K562 (cell line): Measurements from ENCODE around the gene ZRANB3. TPM values are rescaled to one million over a fixed set of nuclear protein-coding genes. Genes with fewer than 3 reads are reported as not detected.

Source experiments
- ATAC-seq: fragments of 200-7000 bp; cut with Tn5 transposase; 3 replicates; pipeline ENCODE4 v1.9.1; 2020; ENCODE audit warnings: moderate library complexity
- BruUV-seq: library from RNA; stranded (reverse); fragments of 400-500 nt; replicated peaks from 2 replicates; lab custom pipeline; 2021; lab: Mats Ljungman, UMichigan
- CTCF ChIA-PET: fragments of 300-600 bp; formaldehyde crosslinking; extraction: SDS; loops from one replicate; lab custom pipeline; 2021; ENCODE audit warnings: low intra/inter-chr PET ratio; lab: Yijun Ruan, JAX
- POLR2A ChIA-PET: fragments of 300-600, 350-650 bp; sonication (Branson Sonifier 250); formaldehyde crosslinking; extraction: SDS; loops from one replicate; lab custom pipeline; 2021; ENCODE audit warnings: antibody characterized with exemption, inconsistent platforms; lab: Yijun Ruan, JAX
- DNase-seq, 4 experiments: peaks; one replicate each; pipeline versions ENCODE4 v3.0.0 to v3.0.0-alpha.2; 2011 to 2018; ENCODE audit warnings: low spot score in 3 of 4, mixed read lengths in 3 of 4; ENCODE audit errors: extremely low read depth in 1 of 4
- FAIRE-seq: peaks from 2 replicates; lab custom pipeline; 2011; peaks lifted over from hg19 to GRCh38; lab: Jason Lieb, UNC
- H2AFZ ChIP-seq: 2 replicates; pipeline ENCODE4 v1.6.0; 2011; ENCODE audit warnings: low read depth, low read length, control low read depth, inconsistent platforms
- H3K27ac ChIP-seq: fragments of 200-600 bp; 3 replicates; pipeline ENCODE4 v1.8.0; 2011; ENCODE audit warnings: low read depth, mild to moderate bottlenecking, control low read depth, inconsistent platforms, low read length, moderate library complexity, mixed read lengths; ENCODE audit errors: extremely low read depth
- H3K27me3 ChIP-seq, 2 experiments: fragments of 300-600 bp in 1 of 2; 2 replicates in 1 of 2; 3 replicates in 1 of 2; pipeline versions ENCODE4 v1.6.0 to v1.8.0; 2011; ENCODE audit warnings: inconsistent platforms in 2 of 2, low read length in 2 of 2, mild to moderate bottlenecking in 1 of 2, mixed read lengths in 1 of 2, moderate library complexity in 1 of 2; ENCODE audit not compliant: control insufficient read depth in 2 of 2, insufficient read depth in 2 of 2
- H3K36me3 ChIP-seq: fragments of 300-600 bp; 3 replicates; pipeline ENCODE4 v1.8.0; 2011; ENCODE audit warnings: mild to moderate bottlenecking, low read length, inconsistent platforms; ENCODE audit not compliant: control insufficient read depth, insufficient read depth
- H3K4me1 ChIP-seq, 2 experiments: fragments of 200-600 bp in 1 of 2; replicated peaks in 1 of 2; 2 replicates in 1 of 2; 3 replicates in 1 of 2; pipeline versions ENCODE4 v1.5.1 to v1.8.0; 2011; ENCODE audit warnings: inconsistent platforms in 2 of 2, low read length in 2 of 2, mild to moderate bottlenecking in 1 of 2, mixed read lengths in 1 of 2, moderate library complexity in 1 of 2; ENCODE audit not compliant: control insufficient read depth in 2 of 2, insufficient read depth in 2 of 2
- H3K4me2 ChIP-seq: 2 replicates; pipeline ENCODE4 v1.6.1; 2011; ENCODE audit warnings: low read length, control low read depth, inconsistent platforms, mixed read lengths; ENCODE audit not compliant: insufficient read depth
- H3K4me3 ChIP-seq: fragments of 200-600 bp; sonication (generic), shearing (Covaris generic); 2 replicates; pipeline ENCODE4 v1.5.1; 2016; ENCODE audit warnings: control low read depth, inconsistent platforms
- H3K79me2 ChIP-seq: fragments of 200-600 bp; 3 replicates; pipeline ENCODE4 v1.8.0; 2011; ENCODE audit warnings: low read length, inconsistent platforms; ENCODE audit not compliant: control insufficient read depth, insufficient read depth
- H3K9ac ChIP-seq, 2 experiments: 2 replicates each; pipeline versions ENCODE4 v1.6.0 to v1.6.1; 2011; ENCODE audit warnings: low read depth in 2 of 2, low read length in 2 of 2, control low read depth in 1 of 2, inconsistent platforms in 1 of 2, mild to moderate bottlenecking in 1 of 2, mixed read lengths in 1 of 2; ENCODE audit not compliant: insufficient read depth in 1 of 2
- H3K9me1 ChIP-seq: one replicate; pipeline ENCODE4 v1.6.0; 2011; ENCODE audit warnings: inconsistent platforms, mild to moderate bottlenecking, low read length, moderate library complexity; ENCODE audit not compliant: control insufficient read depth, insufficient read depth
- H3K9me3 ChIP-seq: replicated peaks from 2 replicates; pipeline ENCODE4 v1.5.1; 2011; ENCODE audit warnings: low read depth, low read length, inconsistent platforms; ENCODE audit not compliant: control insufficient read depth, insufficient read depth
- H4K20me1 ChIP-seq: replicated peaks from 2 replicates; pipeline ENCODE4 v1.6.1; 2011; ENCODE audit warnings: low read length, inconsistent platforms, mixed read lengths; ENCODE audit not compliant: control insufficient read depth, insufficient read depth
- CC2D1A ChIP-seq: fragments of 450-650 bp; IDR thresholded peaks from 2 replicates; pipeline ENCODE4 v1.6.1; 2017; ENCODE audit warnings: mild to moderate bottlenecking
- ERF ChIP-seq: fragments of 450-650 bp; formaldehyde crosslinking; IDR thresholded peaks from 2 replicates; pipeline ENCODE4 v1.4.0; 2020; ENCODE audit warnings: mild to moderate bottlenecking, mixed read lengths
- FOXA3 ChIP-seq, 2 experiments: fragments of 450-650 bp in 1 of 2; sonication (generic) in 1 of 2; formaldehyde crosslinking; IDR thresholded peaks in 1 of 2; conservative IDR thresholded peaks in 1 of 2; 2 replicates each; pipeline versions ENCODE4 v1.4.0 to v1.8.0; 2020 to 2022; ENCODE audit warnings: mild to moderate bottlenecking in 2 of 2, missing genetic modification reagents in 1 of 2
- MIER1 ChIP-seq: fragments of 450-650 bp; IDR thresholded peaks from 2 replicates; pipeline ENCODE4 v1.6.1; 2016; ENCODE audit warnings: antibody characterized with exemption, mild to moderate bottlenecking, low read depth
- NELFE ChIP-seq: IDR thresholded peaks from 2 replicates; pipeline ENCODE4 v1.6.1; 2011; ENCODE audit warnings: mild to moderate bottlenecking; ENCODE audit not compliant: insufficient read depth, insufficient read length
- PCBP2 ChIP-seq: fragments of 200-400 bp; formaldehyde crosslinking; IDR thresholded peaks from 2 replicates; pipeline ENCODE4 v1.6.1; 2018; ENCODE audit warnings: low read length, low read depth, mild to moderate bottlenecking, moderate library complexity; ENCODE audit not compliant: poor library complexity, severe bottlenecking
- PURB ChIP-seq: sonication (generic); formaldehyde crosslinking; IDR thresholded peaks from 2 replicates; pipeline ENCODE4 v1.9.0; 2021; ENCODE audit warnings: low read depth, mild to moderate bottlenecking, missing genetic modification reagents
- RBM34 ChIP-seq: fragments of 200-400 bp; formaldehyde crosslinking; IDR thresholded peaks from 2 replicates; pipeline ENCODE4 v1.6.1; 2018; ENCODE audit warnings: low read length, borderline replicate concordance; ENCODE audit not compliant: insufficient read depth
- SMAD2 ChIP-seq: fragments of 150-350 bp; IDR thresholded peaks from 2 replicates; pipeline ENCODE4 v1.6.1; 2014; ENCODE audit warnings: low read depth, mild to moderate bottlenecking, low read length
- TAL1 ChIP-seq: fragments of 450-650 bp; IDR thresholded peaks from 2 replicates; pipeline ENCODE4 v1.6.1; 2016; ENCODE audit warnings: mild to moderate bottlenecking
- ZFPM2 ChIP-seq: fragments of 250-450 bp; sonication (Bioruptor Pico); IDR thresholded peaks from 2 replicates; pipeline ENCODE4 v1.5.1; 2022; ENCODE audit warnings: mild to moderate bottlenecking
- ZNF143 ChIP-seq: sonication (generic); formaldehyde crosslinking; IDR thresholded peaks from 2 replicates; pipeline ENCODE4 v1.9.0; 2022; ENCODE audit warnings: mild to moderate bottlenecking, missing genetic modification reagents
- ZNF444 ChIP-seq: fragments of 250-450 bp; sonication (Bioruptor Pico); IDR thresholded peaks from 2 replicates; pipeline ENCODE4 v1.4.0; 2020; ENCODE audit warnings: mild to moderate bottlenecking, moderate library complexity
- WGBS: fragments of 100-300 bp; shearing (Covaris generic); methylation state at CpG from one replicate; pipeline ENCODE4 v1.1.6; 2016; ENCODE audit warnings: low coverage, mixed read lengths; ENCODE audit not compliant: insufficient coverage; ENCODE audit errors: missing lambda C conversion rate; 5-methylcytosine and 5-hydroxymethylcytosine counted together
- in situ Hi-C: fragments of 300-500 bp; cut with MboI; formaldehyde crosslinking; loops from 4 replicates; pipeline ENCODE4 v1.15.0; 2018; ENCODE audit warnings: inconsistent platforms, mixed read lengths
- intact Hi-C: fragments of 100-400 bp; cut with micrococcal nuclease; formaldehyde crosslinking; loops from 2 replicates; pipeline ENCODE4 v1.14.2; 2022
- polyA plus RNA-seq, 8 experiments: library from polyadenylated mRNA; depleted of rRNA in 4 of 8; stranded (reverse) in 5 of 8; unstranded in 3 of 8; fragments of >200 nt; fragmentation: Nextera tagmentation in 2 of 8; fragmentation: Illumina TruSeq in 1 of 8; extraction: Ambion mirVana in 2 of 8; extraction: Trizol in 1 of 8; gene quantifications; 2 replicates each; pipeline versions ENCODE4 v1.2.1 to v1.2.3, GENCODE V29; 2011 to 2014; ENCODE audit warnings: inconsistent platforms in 1 of 8, missing spikeins in 1 of 8
- total RNA-seq, 7 experiments: library from RNA; depleted of rRNA in 6 of 7; stranded (reverse); fragments of >200 nt in 6 of 7; fragmentation: Illumina TruSeq in 2 of 7; extraction: Trizol in 2 of 7; gene quantifications; 2 replicates each; pipeline versions ENCODE4 v1.2.1 to v1.2.3, GENCODE V29; 2011 to 2021; ENCODE audit warnings: low replicate concordance in 1 of 7
- TF ChIP-seq, protein P1 (sequence below): fragments of 450-650 bp; IDR thresholded peaks from 2 replicates; pipeline ENCODE4 v1.7.0; 2016; ENCODE audit warnings: borderline replicate concordance
- TF ChIP-seq, protein P2 (sequence below): conservative IDR thresholded peaks from 2 replicates; pipeline ENCODE4 v1.6.1; 2011; ENCODE audit warnings: low read depth, mild to moderate bottlenecking, low read length; ENCODE audit not compliant: control insufficient read depth

The ZRANB3 gene
- total and polyA plus RNA-seq, 9 of the 15 experiments (the other 6 are each of a cell fraction or from before 2014, with no cell fraction given) = 8.6 to 21.3 (median 14.7) TPM

DNA sequence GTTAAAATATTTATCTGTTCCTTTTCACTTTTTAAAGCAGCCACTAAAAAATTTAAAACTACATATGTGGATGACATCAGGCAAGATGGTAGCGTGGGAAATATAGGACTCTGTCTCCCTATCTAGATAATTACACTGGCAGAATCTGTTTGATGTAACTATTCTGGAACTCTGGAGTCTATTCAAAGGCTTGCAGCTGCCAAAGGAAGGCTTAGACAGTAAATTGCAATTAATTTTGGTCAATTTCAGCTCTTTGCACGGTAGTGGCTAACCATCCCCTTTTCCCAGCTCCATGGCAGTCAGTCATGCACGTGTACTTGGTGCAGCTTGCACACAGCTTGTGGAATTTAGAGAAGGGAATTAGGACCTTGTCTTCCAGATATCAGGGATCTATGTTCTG is 343.7 kb downstream of the ZRANB3 start:
- in situ Hi-C loops (no loop called here), intact Hi-C loops (no loop called here)
- Histone ChIP-seq H3K27me3 (no peaks in the 10 kb centered on the region), H3K27ac (no peak overlapping the region), H3K9me1 (no peaks in the 10 kb centered on the region), H3K36me3 (no peaks in the 10 kb centered on the region), H3K9ac (no peak overlapping the region), H2AFZ (no peak overlapping the region), H3K79me2 (no peaks in the 10 kb centered on the region), H3K4me3 (no peak overlapping the region), H3K9me3 (0 out of 2 replicates have a peak, but pooled peaks cover 2% of the 10 kb centered on the region), H3K4me1 (no peaks in the 10 kb centered on the region), H3K4me2 (no peak overlapping the region), H4K20me1 (no peaks in the 10 kb centered on the region)
- ATAC-seq = no peak
- no peak for DNase-seq
- TF ChIP-seq SMAD2 (no peak), RBM34 (no peak), TAL1 (no peak), ZNF444 (CRISPR knock-in tag) (no peak), NELFE (no peak), ZFPM2 (no peak), ZNF143 (no peak), ERF (CRISPR knock-in tag) (no peak), FOXA3 (CRISPR knock-in tag; conservative IDR thresholded peaks at IDR 0.05 in 1 of 2, IDR thresholded peaks at IDR 0.05 in 1 of 2) (no peak), PCBP2 (no peak), PURB (CRISPR knock-in tag) (no peak), CC2D1A (no peak), MIER1 (no peak)
- TF ChIP-seq, protein P1, sequence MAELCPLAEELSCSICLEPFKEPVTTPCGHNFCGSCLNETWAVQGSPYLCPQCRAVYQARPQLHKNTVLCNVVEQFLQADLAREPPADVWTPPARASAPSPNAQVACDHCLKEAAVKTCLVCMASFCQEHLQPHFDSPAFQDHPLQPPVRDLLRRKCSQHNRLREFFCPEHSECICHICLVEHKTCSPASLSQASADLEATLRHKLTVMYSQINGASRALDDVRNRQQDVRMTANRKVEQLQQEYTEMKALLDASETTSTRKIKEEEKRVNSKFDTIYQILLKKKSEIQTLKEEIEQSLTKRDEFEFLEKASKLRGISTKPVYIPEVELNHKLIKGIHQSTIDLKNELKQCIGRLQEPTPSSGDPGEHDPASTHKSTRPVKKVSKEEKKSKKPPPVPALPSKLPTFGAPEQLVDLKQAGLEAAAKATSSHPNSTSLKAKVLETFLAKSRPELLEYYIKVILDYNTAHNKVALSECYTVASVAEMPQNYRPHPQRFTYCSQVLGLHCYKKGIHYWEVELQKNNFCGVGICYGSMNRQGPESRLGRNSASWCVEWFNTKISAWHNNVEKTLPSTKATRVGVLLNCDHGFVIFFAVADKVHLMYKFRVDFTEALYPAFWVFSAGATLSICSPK = no peak
- TF ChIP-seq, protein P2, sequence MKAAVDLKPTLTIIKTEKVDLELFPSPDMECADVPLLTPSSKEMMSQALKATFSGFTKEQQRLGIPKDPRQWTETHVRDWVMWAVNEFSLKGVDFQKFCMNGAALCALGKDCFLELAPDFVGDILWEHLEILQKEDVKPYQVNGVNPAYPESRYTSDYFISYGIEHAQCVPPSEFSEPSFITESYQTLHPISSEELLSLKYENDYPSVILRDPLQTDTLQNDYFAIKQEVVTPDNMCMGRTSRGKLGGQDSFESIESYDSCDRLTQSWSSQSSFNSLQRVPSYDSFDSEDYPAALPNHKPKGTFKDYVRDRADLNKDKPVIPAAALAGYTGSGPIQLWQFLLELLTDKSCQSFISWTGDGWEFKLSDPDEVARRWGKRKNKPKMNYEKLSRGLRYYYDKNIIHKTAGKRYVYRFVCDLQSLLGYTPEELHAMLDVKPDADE = no peak
- BruUV-seq = no TSS peak
- WGBS = 64% methylated on average over 3 of the region's 3 CpGs
- ChIA-PET POLR2A (interaction anchor here (0.6 kb wide), 1 partner anchor 58 kb away, joined by 3 read pairs; no protein-coding TSS in a partner anchor), CTCF (no interaction called here)
- no peak for FAIRE-seq
